ENCODE measurements around the gene DSCAML1. TPM values are rescaled to one million over a fixed set of nuclear protein-coding genes. Genes with fewer than 3 reads are reported as not detected.

Gene DSCAML1
- total RNA-seq, 1 experiment from 2014 or later: not detected

DNA sequence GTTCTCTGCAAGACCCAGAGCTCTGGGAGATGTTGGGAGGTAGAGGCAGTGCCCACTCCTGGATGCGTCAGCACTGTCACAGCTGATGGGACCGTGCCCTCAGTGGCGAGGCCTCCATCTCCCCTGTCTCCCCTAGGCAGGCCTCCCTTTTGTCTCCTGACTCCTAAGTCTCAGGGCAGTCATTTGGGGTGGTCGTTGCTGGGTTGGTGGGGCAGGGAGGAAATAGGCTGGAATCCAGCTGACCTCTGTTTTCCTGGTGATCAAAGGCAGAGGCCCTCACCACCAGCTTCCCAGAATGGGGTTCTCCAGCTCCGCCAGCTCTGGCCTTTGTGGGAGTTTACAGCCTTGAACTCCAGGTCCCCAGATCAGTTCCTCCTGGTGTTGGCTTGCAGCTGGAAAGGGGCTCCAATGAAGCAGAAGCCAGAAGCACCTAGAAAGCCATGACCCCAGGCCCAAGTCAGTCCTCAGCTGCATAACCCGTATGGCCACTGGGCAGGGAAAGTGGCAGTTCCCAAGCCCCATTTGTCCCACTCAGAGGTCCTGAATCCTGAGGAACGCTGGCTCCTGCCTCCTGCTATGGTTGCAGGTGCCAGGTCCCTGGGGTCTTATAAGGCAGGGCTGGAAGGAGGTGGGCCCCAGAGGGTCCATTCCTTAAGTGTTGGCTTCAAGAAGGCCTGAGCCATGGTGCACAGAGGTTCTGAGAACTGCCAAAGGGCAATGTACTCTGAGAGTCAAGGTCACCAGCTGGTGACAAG lies 34.8 kb upstream of the DSCAML1 start:
- ChIA-PET RAD21 (ENCODE audit: low non-redundant PET in 1 of 2, low total read pairs in 2 of 2, uncharacterized antibody in 2 of 2, unreplicated experiment in 2 of 2) (interaction anchor here in 1 of 2 experiments (0.8 kb wide), 1 partner anchor 115 kb away, joined by 3 read pairs; no protein-coding TSS in a partner anchor), POLR2A (no interaction called here)
- H3K4me1 ChIP-seq (ENCODE audit: control insufficient read depth in 1 of 2, insufficient read depth in 2 of 2, low read length in 2 of 2): peaks cover 9 to 20% of the 10 kb centered on the region in 2 experiments

More for the DNA sequence above, 34.8 kb upstream of the DSCAML1 start:
- no peaks in the 10 kb centered on the region for H3K9me3 ChIP-seq (ENCODE audit: control insufficient read depth in 1 of 2, insufficient read depth in 1 of 2, low read depth in 1 of 2, low read length in 2 of 2)
- DNase-seq (ENCODE audit: low read depth, low spot score) (no peak), ATAC-seq (no peak)
- no peaks in the 10 kb centered on the region for H3K27me3 ChIP-seq (ENCODE audit: insufficient read depth, low read length)
- intact Hi-C loops (cut with micrococcal nuclease): no loop called here
- TF ChIP-seq TCF7L2 (IDR thresholded peaks at IDR 0.05; ENCODE audit: borderline replicate concordance, extremely low read depth, insufficient read depth, insufficient read length): no peak
- TF ChIP-seq SIN3A (IDR thresholded peaks at IDR 0.05; ENCODE audit: low read depth): no peak
- TF ChIP-seq FOSL1 (IDR thresholded peaks at IDR 0.05; ENCODE audit: low read depth): no peak
- TF ChIP-seq EZH2phosphoT487 (IDR thresholded peaks at IDR 0.05; ENCODE audit: borderline replicate concordance): no peak
- no peak for TF ChIP-seq CEBPB (IDR thresholded peaks at IDR 0.05; ENCODE audit: low read depth)
- TF ChIP-seq YY1 (IDR thresholded peaks at IDR 0.05; ENCODE audit: extremely low read depth, insufficient replicate concordance, low read depth, low read length): no peak
- no peak for TF ChIP-seq ZNF274 (IDR thresholded peaks at IDR 0.05; ENCODE audit: low read depth, low read length)
- no peak for TF ChIP-seq EGR1 (IDR thresholded peaks at IDR 0.05; ENCODE audit: low read depth)
- no peak for TF ChIP-seq EZH2 (IDR thresholded peaks at IDR 0.05)
- no peak for TF ChIP-seq SP1 (IDR thresholded peaks at IDR 0.05; ENCODE audit: low read depth)
- TF ChIP-seq CBX3 (IDR thresholded peaks at IDR 0.05; ENCODE audit: low read depth): no peak
- TF ChIP-seq ELF1 (IDR thresholded peaks at IDR 0.05; ENCODE audit: borderline replicate concordance, low read depth): no peak
- TF ChIP-seq, protein P1, sequence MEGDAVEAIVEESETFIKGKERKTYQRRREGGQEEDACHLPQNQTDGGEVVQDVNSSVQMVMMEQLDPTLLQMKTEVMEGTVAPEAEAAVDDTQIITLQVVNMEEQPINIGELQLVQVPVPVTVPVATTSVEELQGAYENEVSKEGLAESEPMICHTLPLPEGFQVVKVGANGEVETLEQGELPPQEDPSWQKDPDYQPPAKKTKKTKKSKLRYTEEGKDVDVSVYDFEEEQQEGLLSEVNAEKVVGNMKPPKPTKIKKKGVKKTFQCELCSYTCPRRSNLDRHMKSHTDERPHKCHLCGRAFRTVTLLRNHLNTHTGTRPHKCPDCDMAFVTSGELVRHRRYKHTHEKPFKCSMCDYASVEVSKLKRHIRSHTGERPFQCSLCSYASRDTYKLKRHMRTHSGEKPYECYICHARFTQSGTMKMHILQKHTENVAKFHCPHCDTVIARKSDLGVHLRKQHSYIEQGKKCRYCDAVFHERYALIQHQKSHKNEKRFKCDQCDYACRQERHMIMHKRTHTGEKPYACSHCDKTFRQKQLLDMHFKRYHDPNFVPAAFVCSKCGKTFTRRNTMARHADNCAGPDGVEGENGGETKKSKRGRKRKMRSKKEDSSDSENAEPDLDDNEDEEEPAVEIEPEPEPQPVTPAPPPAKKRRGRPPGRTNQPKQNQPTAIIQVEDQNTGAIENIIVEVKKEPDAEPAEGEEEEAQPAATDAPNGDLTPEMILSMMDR (IDR thresholded peaks at IDR 0.05 in 2 of 3, conservative IDR thresholded peaks at IDR 0.05 in 1 of 3; ENCODE audit: borderline replicate concordance in 1 of 3, insufficient read depth in 1 of 3, low read depth in 2 of 3, low read length in 2 of 3): no peak
- no peak for TF ChIP-seq ZFX (IDR thresholded peaks at IDR 0.05)
- no peak for TF ChIP-seq POLR2AphosphoS5 (IDR thresholded peaks at IDR 0.05; ENCODE audit: low read depth, low read length)
- no peak for TF ChIP-seq SRF (IDR thresholded peaks at IDR 0.05; ENCODE audit: low read depth)
- TF ChIP-seq, protein P2, sequence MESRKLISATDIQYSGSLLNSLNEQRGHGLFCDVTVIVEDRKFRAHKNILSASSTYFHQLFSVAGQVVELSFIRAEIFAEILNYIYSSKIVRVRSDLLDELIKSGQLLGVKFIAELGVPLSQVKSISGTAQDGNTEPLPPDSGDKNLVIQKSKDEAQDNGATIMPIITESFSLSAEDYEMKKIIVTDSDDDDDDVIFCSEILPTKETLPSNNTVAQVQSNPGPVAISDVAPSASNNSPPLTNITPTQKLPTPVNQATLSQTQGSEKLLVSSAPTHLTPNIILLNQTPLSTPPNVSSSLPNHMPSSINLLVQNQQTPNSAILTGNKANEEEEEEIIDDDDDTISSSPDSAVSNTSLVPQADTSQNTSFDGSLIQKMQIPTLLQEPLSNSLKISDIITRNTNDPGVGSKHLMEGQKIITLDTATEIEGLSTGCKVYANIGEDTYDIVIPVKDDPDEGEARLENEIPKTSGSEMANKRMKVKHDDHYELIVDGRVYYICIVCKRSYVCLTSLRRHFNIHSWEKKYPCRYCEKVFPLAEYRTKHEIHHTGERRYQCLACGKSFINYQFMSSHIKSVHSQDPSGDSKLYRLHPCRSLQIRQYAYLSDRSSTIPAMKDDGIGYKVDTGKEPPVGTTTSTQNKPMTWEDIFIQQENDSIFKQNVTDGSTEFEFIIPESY (IDR thresholded peaks at IDR 0.05; ENCODE audit: extremely low read depth, insufficient replicate concordance, low read length): no peak
- TF ChIP-seq, protein P3, sequence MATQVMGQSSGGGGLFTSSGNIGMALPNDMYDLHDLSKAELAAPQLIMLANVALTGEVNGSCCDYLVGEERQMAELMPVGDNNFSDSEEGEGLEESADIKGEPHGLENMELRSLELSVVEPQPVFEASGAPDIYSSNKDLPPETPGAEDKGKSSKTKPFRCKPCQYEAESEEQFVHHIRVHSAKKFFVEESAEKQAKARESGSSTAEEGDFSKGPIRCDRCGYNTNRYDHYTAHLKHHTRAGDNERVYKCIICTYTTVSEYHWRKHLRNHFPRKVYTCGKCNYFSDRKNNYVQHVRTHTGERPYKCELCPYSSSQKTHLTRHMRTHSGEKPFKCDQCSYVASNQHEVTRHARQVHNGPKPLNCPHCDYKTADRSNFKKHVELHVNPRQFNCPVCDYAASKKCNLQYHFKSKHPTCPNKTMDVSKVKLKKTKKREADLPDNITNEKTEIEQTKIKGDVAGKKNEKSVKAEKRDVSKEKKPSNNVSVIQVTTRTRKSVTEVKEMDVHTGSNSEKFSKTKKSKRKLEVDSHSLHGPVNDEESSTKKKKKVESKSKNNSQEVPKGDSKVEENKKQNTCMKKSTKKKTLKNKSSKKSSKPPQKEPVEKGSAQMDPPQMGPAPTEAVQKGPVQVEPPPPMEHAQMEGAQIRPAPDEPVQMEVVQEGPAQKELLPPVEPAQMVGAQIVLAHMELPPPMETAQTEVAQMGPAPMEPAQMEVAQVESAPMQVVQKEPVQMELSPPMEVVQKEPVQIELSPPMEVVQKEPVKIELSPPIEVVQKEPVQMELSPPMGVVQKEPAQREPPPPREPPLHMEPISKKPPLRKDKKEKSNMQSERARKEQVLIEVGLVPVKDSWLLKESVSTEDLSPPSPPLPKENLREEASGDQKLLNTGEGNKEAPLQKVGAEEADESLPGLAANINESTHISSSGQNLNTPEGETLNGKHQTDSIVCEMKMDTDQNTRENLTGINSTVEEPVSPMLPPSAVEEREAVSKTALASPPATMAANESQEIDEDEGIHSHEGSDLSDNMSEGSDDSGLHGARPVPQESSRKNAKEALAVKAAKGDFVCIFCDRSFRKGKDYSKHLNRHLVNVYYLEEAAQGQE (IDR thresholded peaks at IDR 0.05; ENCODE audit: low read depth): no peak
- BruUV-seq (replicated peaks): no TSS peak
- no peak overlapping the region for H2AFZ ChIP-seq (ENCODE audit: low read depth, low read length, poor library complexity, severe bottlenecking)
- H3K9ac ChIP-seq (ENCODE audit: low read length): no peak overlapping the region
- no peaks in the 10 kb centered on the region for H3K79me2 ChIP-seq (ENCODE audit: insufficient read depth, low read length)
- H3K4me2 ChIP-seq (ENCODE audit: low read length): no peak overlapping the region
- CTCF ChIA-PET: no interaction called here
- no peaks in the 10 kb centered on the region for H4K20me1 ChIP-seq (ENCODE audit: insufficient read depth)
- no peak overlapping the region for H3K4me3 ChIP-seq (replicated peaks in 1 of 2; ENCODE audit: low read depth in 1 of 2, low read length in 2 of 2)
- no peaks in the 10 kb centered on the region for H3K9me2 ChIP-seq (ENCODE audit: insufficient read depth)
- H3K36me3 ChIP-seq (ENCODE audit: control insufficient read depth in 1 of 2, insufficient read depth in 2 of 2, low read length in 2 of 2): no peaks in the 10 kb centered on the region
- H3K27ac ChIP-seq (ENCODE audit: low read depth, low read length): no peak overlapping the region

Measured in HCT116 (cell line).